ENCODE results near the gene GLUL.

- TF ChIP-seq CTCF (IDR thresholded peaks at IDR 0.05 in 2 of 3, conservative IDR thresholded peaks at IDR 0.05 in 1 of 3; ENCODE audit: borderline replicate concordance in 1 of 3, insufficient read depth in 1 of 3, low read depth in 2 of 3, low read length in 2 of 3) (no peak), REST (IDR thresholded peaks at IDR 0.05; ENCODE audit: low read depth) (no peak)
These were observed 7.1 kb downstream of the GLUL start for GRCh38 chr1:182384387-182384960.
